Endothelial cell of hepatic sinusoid (primary cell): ENCODE data around the gene SORD.
"Not testable (repeated sequence)": the region's sequence is repeated elsewhere in the genome, so short reads cannot be mapped to it uniquely, and the experiment has no call there.

Experiments
- in situ Hi-C: cut with HindIII; loops from 2 replicates; pipeline ENCODE4 v1.10.0; 2017; ENCODE audit warnings: low sequenced_read_pairs

SORD gene

GRCh38 chr15:45058690-45059675 is 36.0 kb downstream of the SORD start:
- in situ Hi-C loops = not testable (repeated sequence)

- in situ Hi-C loops = not testable (repeated sequence)
Measured at GRCh38 chr15:45062301-45062700, 39.3 kb downstream of the SORD start.

GRCh38 chr15:45064386-45064785 is 41.4 kb downstream of the SORD start:
- in situ Hi-C loops = no loop called here

GRCh38 chr15:45069942-45070360 is 47.0 kb downstream of the SORD start:
- in situ Hi-C loops = not testable (repeated sequence)

DNA sequence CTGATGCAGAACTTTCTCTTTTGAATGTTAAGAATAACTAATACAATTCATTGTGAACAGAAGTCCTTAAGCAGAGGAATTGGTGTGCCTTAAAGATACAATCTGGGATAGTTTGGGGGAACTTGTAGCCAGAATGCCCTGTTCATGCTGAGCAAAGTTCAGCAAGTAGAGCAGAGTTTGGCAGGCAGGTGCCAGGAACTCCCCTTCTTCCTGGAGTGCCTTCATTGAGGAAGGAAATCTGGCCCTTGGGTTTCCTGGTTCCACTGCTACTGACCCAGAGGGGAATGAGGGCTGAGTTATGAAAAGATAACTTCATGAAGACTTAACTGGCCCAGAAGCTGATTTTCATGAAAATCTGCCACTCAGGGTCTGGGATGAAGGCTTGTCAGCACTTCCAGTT is 50.6 kb downstream of the SORD start:
- in situ Hi-C loops = not testable (repeated sequence)

- in situ Hi-C loops = not testable (repeated sequence)
Measured at GRCh38 chr15:45075440-45076320, 52.7 kb downstream of the SORD start.

GRCh38 chr15:45077391-45077790 is 54.4 kb downstream of the SORD start:
- in situ Hi-C loops = not testable (repeated sequence)

DNA sequence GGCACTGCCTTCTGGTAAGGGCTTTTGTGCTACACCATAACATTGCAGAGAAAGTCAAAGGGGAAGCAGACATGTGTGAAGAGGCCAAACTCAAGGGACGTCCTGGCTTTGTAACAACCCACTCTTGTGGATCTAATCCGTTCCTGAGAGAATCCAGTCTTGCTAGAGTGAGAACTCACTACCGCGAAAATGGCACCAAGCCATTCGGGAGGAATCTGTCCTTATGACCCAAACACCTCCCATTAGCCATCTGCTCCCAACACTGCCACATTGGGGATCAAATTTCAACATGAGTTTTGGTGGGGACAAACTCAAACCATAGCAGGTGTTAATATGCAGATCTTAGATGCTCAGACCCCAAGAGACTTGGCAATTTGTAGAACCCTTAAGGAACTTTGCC is 56.2 kb downstream of the SORD start:
- in situ Hi-C loops = not testable (repeated sequence)

DNA sequence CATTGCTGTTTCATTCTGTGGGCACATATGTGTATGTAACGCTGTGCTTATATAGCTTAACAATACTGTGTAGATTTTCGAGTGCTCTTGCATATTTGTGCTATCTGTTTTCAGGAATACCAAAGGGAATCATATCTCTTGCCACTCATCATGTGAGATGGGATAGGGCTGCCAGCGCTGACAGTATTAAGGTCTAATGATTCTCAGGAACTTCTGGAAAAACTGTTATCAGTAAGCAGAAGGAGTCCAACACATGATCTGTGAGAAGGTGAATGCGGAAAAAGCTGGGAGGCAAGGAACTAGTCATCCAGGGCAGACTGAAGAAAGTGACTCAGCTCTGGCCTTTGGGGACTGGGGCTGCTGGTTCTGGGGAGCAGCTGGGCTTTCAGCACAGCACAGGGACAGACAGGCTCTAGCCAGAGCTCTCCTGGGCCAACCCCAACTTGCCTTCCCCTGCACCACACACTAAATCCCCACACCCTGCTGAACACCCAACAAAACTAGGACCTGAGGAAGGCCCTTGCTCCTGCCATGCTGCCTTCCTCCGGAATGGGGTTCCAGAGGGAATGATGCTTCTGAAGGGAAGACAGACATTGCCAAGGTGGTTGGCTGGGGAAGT is 56.7 kb downstream of the SORD start:
- in situ Hi-C loops = not testable (repeated sequence)

GRCh38 chr15:45080593-45080992 is 57.6 kb downstream of the SORD start:
- in situ Hi-C loops = not testable (repeated sequence)

- in situ Hi-C loops = not testable (repeated sequence)
Measured at GRCh38 chr15:45082412-45082811, 59.4 kb downstream of the SORD start.

DNA sequence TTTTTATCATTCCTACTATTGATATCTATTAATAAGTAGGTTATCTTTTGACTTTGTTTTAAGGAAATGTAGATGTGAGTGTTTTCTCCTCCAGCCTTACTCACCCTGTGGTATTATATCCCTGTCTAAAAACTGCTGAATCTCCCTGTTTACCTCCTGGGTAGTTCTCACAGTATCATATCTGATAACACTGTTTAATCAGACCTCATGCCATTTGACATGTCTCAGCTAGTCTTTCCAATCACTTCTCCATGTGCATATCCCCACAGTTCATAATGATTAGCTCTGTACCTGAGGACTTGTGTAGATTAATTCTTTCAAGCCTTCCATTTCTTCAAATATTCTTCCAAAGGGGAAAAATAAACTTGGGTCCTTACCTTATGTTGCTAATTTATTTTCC is 60.2 kb downstream of the SORD start:
- in situ Hi-C loops = no loop called here

DNA sequence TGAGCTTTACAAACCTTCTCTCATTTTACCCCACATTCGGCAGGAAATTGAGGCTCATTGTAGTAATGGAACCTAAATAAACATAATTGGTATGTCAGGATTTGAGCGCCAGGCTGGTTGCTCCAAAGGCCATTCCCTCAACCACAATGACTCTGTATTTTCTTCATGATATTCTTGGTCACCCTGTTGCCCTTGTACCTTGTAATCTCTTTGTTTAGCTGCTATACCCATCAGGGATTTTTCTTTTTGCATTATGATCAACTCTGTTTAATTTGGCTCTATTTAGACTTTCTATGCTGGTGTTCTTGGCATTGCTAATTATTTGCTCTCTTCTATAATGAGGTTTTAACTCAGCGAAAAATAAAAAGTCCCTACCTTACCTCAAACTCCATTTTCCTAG is 61.2 kb downstream of the SORD start:
- in situ Hi-C loops = no loop called here

DNA sequence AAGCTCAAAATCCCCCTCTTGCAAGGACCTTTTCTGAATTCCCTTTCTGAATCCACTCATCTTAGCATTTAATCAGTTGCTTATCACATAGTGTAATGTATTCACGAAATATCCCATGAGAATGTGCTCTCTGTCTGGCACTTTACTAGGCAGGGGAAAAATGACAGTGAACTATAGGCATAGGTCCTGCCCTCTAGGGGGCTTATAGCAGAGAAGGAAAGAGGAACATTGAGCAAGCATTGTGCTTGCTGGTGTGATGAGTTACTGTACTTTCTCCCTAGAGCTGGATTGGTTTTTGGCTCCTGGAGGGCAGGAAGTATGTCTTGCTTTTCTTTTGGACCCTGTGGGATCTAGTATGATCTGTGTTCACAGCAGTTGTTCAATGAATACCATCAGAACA is 64.5 kb downstream of the SORD start:
- in situ Hi-C loops = no loop called here

DNA sequence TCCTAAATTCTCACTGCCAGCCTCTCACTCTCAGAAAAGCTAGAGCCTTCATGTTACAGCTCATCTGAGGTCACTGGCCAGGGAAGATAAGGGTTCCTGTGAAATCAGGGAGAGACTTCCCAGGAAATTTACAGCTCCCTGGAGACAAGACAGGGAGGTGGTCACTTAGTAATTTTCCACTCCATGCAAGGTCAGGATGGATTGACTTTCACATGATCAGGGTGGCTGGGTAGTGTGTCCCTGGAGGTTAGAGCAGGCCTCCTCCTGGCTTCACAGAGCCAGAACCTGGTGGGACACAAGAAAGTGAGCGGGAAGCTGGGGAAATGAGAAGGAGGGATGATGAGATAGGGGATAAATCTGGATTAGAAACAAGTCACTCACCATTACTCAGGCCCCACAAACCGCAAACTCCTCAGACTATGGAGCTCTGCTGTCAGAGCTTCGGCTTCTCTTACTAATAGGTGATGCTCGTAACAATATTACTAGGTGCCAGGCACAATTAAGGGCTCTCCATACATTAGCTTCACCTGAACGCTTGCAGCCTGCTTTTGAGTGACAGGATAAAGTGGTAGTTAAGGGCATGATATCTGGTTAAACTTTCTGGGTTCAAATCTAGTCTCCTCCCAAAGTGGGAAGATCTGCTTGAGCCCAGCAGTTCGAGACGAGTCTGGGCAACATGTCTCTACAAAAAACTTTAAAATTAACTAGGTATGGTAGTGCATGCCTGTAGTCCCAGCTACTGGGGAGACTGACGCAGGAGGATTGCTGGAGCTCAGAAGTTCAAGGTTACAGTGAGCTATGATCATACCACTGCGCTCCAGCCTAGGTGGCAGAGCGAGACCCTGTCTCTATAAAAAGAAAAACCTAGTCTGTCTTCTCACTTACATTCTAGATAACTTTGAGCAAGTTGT is 66.1 kb downstream of the SORD start:
- in situ Hi-C loops = no loop called here

GRCh38 chr15:45089712-45090373 is 66.8 kb downstream of the SORD start:
- in situ Hi-C loops = no loop called here

- in situ Hi-C loops = no loop called here
Measured at GRCh38 chr15:45091161-45091560, 68.2 kb downstream of the SORD start.

- in situ Hi-C loops = no loop called here
Measured at GRCh38 chr15:45091576-45091975, 68.6 kb downstream of the SORD start.

DNA sequence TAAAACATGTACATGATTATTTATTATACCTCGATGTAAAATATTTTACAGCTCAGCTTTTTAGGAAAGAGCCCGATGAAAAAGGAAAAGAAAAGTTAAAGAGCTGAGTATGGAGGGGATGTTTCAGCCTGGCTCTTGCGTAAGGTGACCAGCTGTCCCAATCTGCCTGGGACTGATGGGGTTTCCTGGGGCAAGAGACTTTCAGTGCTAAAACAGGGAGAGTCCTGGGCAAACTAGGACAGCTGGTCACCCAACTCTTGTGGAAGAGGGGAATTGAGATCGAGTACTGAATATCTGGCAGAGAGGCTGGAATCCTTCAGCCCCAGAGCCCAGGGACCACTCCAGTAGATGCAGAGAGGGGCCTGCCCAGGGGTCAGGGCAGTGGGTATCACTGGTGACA is 70.0 kb downstream of the SORD start:
- in situ Hi-C loops = no loop called here
